Mesothelial cell of epicardium (in vitro differentiated cells): ENCODE results near the gene MSANTD1. TPM values are rescaled to one million over a fixed set of nuclear protein-coding genes. Genes with fewer than 3 reads are reported as not detected.
A peak's percentile ranks its signal among the peaks of the same experiment; 100 is the strongest.

Source experiments
- DNase-seq, 2 experiments: peaks; one replicate each; pipeline ENCODE4 v3.0.0; 2021; ENCODE audit warnings: low spot score in 2 of 2; ENCODE audit not compliant: unreplicated experiment in 2 of 2
- H3K27ac Mint-ChIP-seq: 2 replicates; pipeline ENCODE4 v1.8.0; 2021; ENCODE audit warnings: mixed read lengths
- H3K27me3 Mint-ChIP-seq: 2 replicates; pipeline ENCODE4 v1.8.0; 2021; ENCODE audit warnings: low read depth, mixed read lengths
- H3K36me3 Mint-ChIP-seq: 2 replicates; pipeline ENCODE4 v1.8.0; 2021; ENCODE audit warnings: mixed read lengths
- H3K4me1 Mint-ChIP-seq: 2 replicates; pipeline ENCODE4 v1.8.0; 2021; ENCODE audit warnings: mixed read lengths
- H3K4me3 Mint-ChIP-seq: 2 replicates; pipeline ENCODE4 v1.8.0; 2021; ENCODE audit warnings: mild to moderate bottlenecking, moderate library complexity, mixed read lengths
- H3K9me3 Mint-ChIP-seq: 2 replicates; pipeline ENCODE4 v1.8.0; 2021; ENCODE audit warnings: mixed read lengths
- CTCF ChIP-seq: fragments of 200-600 bp; sonication (generic); IDR thresholded peaks from one replicate; pipeline ENCODE4 v1.5.0; 2021; ENCODE audit warnings: antibody characterized with exemption; ENCODE audit not compliant: unreplicated experiment
- total RNA-seq: library from RNA; stranded (reverse); gene quantifications from 3 replicates; pipeline ENCODE4 v1.2.1, GENCODE V29; 2021

The MSANTD1 gene
- total RNA-seq, 1 donor from 2014 or later = 2.6 TPM

GRCh38 chr4:3202836-3203820 is 45.8 kb upstream of the MSANTD1 start:
- H3K27ac Mint-ChIP-seq = peak overlapping the region; percentile 28
- peaks cover 1% of the 10 kb centered on the region for H3K4me1 Mint-ChIP-seq
- TF ChIP-seq CTCF = no peak
- no peaks in the 10 kb centered on the region for H3K9me3 Mint-ChIP-seq
- no peak for DNase-seq
- no peaks in the 10 kb centered on the region for H3K27me3 Mint-ChIP-seq
- H3K36me3 Mint-ChIP-seq = peaks cover 14% of the 10 kb centered on the region
- no peak overlapping the region for H3K4me3 Mint-ChIP-seq

GRCh38 chr4:3203971-3204431 is 45.0 kb upstream of the MSANTD1 start:
- H3K27ac Mint-ChIP-seq = peak overlapping the region; percentile 28
- TF ChIP-seq CTCF = no peak
- no peak for DNase-seq
- no peak overlapping the region for H3K4me3 Mint-ChIP-seq
- no peaks in the 10 kb centered on the region for H3K9me3 Mint-ChIP-seq
- H3K36me3 Mint-ChIP-seq = peaks cover 21% of the 10 kb centered on the region
- peaks cover 1% of the 10 kb centered on the region for H3K4me1 Mint-ChIP-seq
- no peaks in the 10 kb centered on the region for H3K27me3 Mint-ChIP-seq

- Mint-ChIP-seq H3K36me3 (peaks cover 33% of the 10 kb centered on the region), H3K4me3 (no peak overlapping the region), H3K9me3 (no peaks in the 10 kb centered on the region), H3K27ac (no peak overlapping the region), H3K4me1 (peaks cover 1% of the 10 kb centered on the region), H3K27me3 (no peaks in the 10 kb centered on the region)
- DNase-seq = no peak
- TF ChIP-seq CTCF = no peak
Measured at GRCh38 chr4:3205995-3206394, 43.0 kb upstream of the MSANTD1 start.

- no peak for TF ChIP-seq CTCF
- peaks cover 32% of the 10 kb centered on the region for H3K36me3 Mint-ChIP-seq
Measured at GRCh38 chr4:3206439-3207100, 42.4 kb upstream of the MSANTD1 start.

GRCh38 chr4:3207531-3208037 is 41.4 kb upstream of the MSANTD1 start:
- Mint-ChIP-seq H3K4me1 (no peaks in the 10 kb centered on the region), H3K27ac (no peak overlapping the region), H3K36me3 (peaks cover 32% of the 10 kb centered on the region), H3K9me3 (no peaks in the 10 kb centered on the region), H3K4me3 (no peak overlapping the region), H3K27me3 (no peaks in the 10 kb centered on the region)
- DNase-seq = no peak
- TF ChIP-seq CTCF = no peak

More at GRCh38 chr4:3206439-3207100, 42.4 kb upstream of the MSANTD1 start:
- no peaks in the 10 kb centered on the region for H3K9me3 Mint-ChIP-seq
- DNase-seq = no peak
- H3K27ac Mint-ChIP-seq = no peak overlapping the region
- H3K4me1 Mint-ChIP-seq = peaks cover under 1% of the 10 kb centered on the region
- H3K27me3 Mint-ChIP-seq = no peaks in the 10 kb centered on the region
- no peak overlapping the region for H3K4me3 Mint-ChIP-seq
